SJSA1 (cell line): ENCODE data around the gene LHX3. TPM values are rescaled to one million over a fixed set of nuclear protein-coding genes. Genes with fewer than 3 reads are reported as not detected.

Experiments used
- DNase-seq, 2 experiments: peaks; one replicate each; pipeline ENCODE4 v3.0.0-alpha.2; 2015 to 2020; ENCODE audit warnings: low spot score in 2 of 2, low read depth in 1 of 2
- H3K27ac ChIP-seq: fragments of 250-450 bp; sonication (Bioruptor Pico); 2 replicates; pipeline ENCODE4 v1.5.1; 2020; ENCODE audit warnings: mild to moderate bottlenecking, moderate library complexity
- H3K27me3 ChIP-seq: fragments of 250-450 bp; sonication (Bioruptor Pico); replicated peaks from 2 replicates; pipeline ENCODE4 v1.5.1; 2020; ENCODE audit warnings: mild to moderate bottlenecking, moderate library complexity
- H3K36me3 ChIP-seq: fragments of 250-450 bp; sonication (Bioruptor Pico); 2 replicates; pipeline ENCODE4 v1.5.1; 2020; ENCODE audit warnings: mild to moderate bottlenecking
- H3K4me1 ChIP-seq: fragments of 250-450 bp; sonication (Bioruptor Pico); replicated peaks from 2 replicates; pipeline ENCODE4 v1.6.1; 2021; ENCODE audit warnings: mild to moderate bottlenecking
- H3K4me3 ChIP-seq: fragments of 250-450 bp; sonication (Bioruptor Pico); 2 replicates; pipeline ENCODE4 v1.5.1; 2020; ENCODE audit warnings: mild to moderate bottlenecking
- H3K9me3 ChIP-seq: fragments of 250-450 bp; sonication (Bioruptor Pico); replicated peaks from 2 replicates; pipeline ENCODE4 v1.5.1; 2020; ENCODE audit warnings: mild to moderate bottlenecking
- total RNA-seq: library from RNA; depleted of rRNA; stranded (reverse); fragments of >200 nt; shearing (Covaris generic); gene quantifications from 2 replicates; pipeline ENCODE4 v1.2.3, GENCODE V29; 2014

Gene LHX3
- total RNA-seq, 1 experiment from 2014 or later = not detected

DNA sequence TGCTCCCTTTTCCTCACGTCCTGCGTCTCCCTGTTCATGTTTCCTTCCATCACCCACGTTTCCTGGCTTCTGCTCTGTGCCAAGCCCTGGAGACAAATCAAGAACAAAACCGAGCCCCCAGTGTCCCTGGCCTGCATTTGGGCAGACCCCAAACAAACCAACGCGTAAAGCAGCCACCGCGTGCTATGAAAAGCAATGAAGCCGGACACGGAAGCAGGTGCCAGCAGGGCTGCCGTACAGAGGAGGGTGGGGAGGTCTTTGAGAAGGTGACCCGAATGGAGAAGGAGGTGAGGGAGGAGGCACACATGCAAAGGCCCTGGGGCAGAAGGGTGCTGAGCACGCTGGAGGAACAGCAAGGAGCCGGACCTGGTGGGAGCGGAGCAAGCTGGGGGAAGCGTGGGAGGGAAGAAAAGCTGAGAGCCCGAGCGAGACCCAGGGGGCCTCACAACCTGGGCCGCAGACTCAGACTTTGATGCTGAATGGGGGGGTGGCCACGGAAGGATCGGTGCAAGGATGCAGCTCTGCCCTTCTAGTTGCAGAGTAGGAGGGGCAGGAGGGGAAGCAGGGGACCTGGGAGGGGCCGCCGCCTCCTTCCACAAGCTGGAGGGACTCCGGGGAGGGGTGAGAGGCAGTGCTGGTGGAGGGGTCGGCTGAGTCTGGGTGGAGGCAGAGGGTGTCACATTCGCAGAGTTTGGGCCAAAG lies 42.1 kb upstream of the LHX3 start:
- H3K4me1 ChIP-seq = peaks cover 11% of the 10 kb centered on the region
- DNase-seq = no peak
- H3K36me3 ChIP-seq = 0 out of 2 replicates have a peak, but pooled peaks cover 2% of the 10 kb centered on the region
- no peak overlapping the region for H3K4me3 ChIP-seq
- no peak overlapping the region for H3K27ac ChIP-seq
- H3K27me3 ChIP-seq = 0 out of 2 replicates have a peak, but pooled peaks cover 7% of the 10 kb centered on the region
- peaks cover 3% of the 10 kb centered on the region; the same call in 1 of the 2 replicates for H3K9me3 ChIP-seq

DNA sequence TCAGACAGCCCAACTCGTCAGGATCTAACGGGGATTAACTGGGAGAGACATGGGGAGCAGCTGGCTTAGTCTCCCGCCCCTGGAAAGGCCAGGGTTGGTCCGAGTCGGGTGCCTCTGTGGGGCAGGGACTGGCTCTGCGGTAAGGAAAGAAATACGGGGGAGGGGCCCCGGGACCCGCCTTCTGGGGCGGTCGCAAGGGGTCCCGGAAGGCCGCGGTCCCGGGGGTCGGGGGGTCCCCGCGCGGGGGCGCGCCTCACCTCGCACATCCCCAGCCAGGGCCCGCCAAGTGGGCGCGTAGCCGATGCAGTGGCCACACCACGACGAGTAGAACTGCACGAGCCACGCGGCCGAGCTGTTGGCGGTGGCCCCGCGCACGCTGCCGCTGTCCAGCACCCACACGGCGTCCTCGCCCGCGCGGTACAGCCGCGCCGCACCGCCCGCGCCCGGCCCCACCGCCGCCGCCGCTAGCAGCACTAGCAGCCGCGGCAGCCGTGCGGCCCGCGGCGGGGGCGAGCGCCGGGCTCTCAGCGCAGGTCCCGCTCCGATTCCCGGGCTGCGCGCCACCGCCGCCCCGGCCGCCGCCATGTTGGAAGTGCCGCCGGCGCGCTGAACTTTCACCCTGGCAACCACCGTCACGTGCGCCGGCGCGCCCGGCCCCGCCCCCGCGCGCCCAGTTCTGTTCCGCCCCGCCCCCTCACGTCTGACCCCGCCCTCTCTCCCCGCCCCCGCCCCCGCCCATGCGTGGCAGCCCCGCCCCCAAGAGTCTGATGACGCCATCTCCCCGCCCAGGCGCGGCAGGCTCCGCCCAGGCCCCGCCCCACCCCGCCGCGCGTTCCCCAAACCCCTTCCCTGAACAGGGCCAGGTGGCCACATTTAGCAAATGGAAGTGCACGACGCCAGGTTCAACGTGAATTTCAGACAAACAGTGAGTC lies 40.6 kb upstream of the LHX3 start, which contains the start of gene QSOX2:
Gene QSOX2 (minus strand): TSS at position 594 of the 932 bp plus-strand sequence. CDS start 9 bp downstream, at position 585.
- 0 out of 2 replicates have a peak, but pooled peaks cover 2% of the 10 kb centered on the region for H3K36me3 ChIP-seq
- DNase-seq = peak; percentile 25 to 73
- no peak within 1 kb of the TSS for H3K27ac ChIP-seq
- H3K9me3 ChIP-seq = peaks cover 3% of the 10 kb centered on the region; the same call in 1 of the 2 replicates
- H3K4me1 ChIP-seq = peaks cover 11% of the 10 kb centered on the region
- H3K27me3 ChIP-seq = 0 out of 2 replicates have a peak, but pooled peaks cover 7% of the 10 kb centered on the region
- peak within 1 kb of the TSS; percentile 88 for H3K4me3 ChIP-seq

DNA sequence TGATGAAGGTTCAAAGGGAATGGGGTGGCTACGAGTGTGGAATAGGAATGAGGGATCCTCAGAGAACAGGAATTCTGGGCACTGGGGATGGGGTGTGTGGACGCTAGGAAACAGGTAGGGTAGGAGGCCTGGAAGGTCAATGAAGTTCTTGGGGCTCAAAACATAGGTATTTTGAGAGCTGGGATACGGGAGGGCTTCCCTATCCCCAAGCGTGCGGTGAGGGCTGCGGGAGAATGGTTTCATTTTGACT lies 40.0 kb upstream of the LHX3 start:
- Histone ChIP-seq H3K4me1 (peaks cover 11% of the 10 kb centered on the region), H3K4me3 (peak overlapping the region; percentile 88), H3K36me3 (0 out of 2 replicates have a peak, but pooled peaks cover 2% of the 10 kb centered on the region), H3K27me3 (0 out of 2 replicates have a peak, but pooled peaks cover 3% of the 10 kb centered on the region), H3K9me3 (peaks cover 3% of the 10 kb centered on the region; the same call in 1 of the 2 replicates), H3K27ac (no peak overlapping the region)
- DNase-seq = no peak

DNA sequence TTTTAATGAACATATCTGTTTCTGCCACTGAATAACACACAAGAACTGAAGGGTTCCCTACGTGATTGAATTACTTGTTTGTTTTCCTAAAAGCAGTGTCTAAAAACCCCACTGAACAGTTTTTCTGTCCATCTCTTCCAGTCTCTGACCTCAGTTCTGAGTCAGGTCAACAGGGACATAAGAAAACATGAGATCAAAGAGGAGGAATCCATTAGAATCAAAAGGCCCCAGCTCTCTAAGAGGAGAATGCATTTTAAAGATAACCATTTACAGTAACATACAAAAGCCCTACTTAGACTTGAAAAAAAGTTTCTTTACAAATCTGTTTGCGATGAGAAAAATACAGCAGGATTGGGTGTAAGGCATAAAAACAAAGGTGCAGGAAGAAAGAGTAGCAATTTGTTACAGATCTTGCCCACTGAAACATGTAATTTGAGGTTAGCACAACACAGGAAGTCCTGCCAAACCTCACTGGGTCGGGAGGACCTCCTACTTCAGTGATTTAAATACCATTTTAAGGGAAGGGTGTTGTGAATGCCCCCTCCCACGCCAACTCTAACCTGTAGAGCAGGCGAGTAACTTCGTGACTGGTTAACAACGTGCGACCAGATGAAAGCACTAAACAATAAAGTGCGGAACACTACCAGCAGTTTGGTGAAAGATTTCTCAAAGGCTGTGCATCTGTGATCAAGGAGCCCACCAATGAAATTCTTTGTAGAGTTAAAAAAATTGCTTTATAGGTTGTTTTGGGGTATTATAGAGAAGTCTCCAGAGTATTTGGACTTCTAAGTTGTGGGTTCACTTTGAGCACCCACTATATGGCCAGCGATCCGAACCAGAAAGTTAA lies 39.4 kb upstream of the LHX3 start:
- Histone ChIP-seq H3K36me3 (0 out of 2 replicates have a peak, but pooled peaks cover 2% of the 10 kb centered on the region), H3K4me1 (peaks cover 11% of the 10 kb centered on the region), H3K9me3 (peaks cover 3% of the 10 kb centered on the region; the same call in 1 of the 2 replicates), H3K4me3 (peak overlapping the region; percentile 88), H3K27ac (no peak overlapping the region), H3K27me3 (0 out of 2 replicates have a peak, but pooled peaks cover 3% of the 10 kb centered on the region)
- no peak for DNase-seq

DNA sequence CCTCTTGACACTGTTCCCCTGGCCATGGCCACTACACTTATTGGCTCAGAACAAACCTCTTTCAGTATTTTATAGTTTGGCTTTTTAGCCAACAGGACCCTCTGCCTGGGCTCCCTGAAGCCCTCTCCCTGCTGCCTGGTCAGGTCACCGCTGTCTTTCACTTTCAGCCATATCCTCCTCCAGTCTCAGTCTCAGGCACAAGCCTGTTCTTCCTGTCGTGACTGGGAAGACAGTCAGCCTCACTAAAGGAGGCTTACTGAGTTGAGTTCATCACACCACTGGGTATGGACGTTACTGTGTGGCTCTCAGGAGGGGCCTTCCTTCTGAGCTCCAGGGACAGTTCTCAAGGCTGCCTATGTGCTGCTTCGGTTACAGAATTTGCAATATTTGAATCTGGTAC lies 38.7 kb upstream of the LHX3 start:
- H3K36me3 ChIP-seq = 0 out of 2 replicates have a peak, but pooled peaks cover 2% of the 10 kb centered on the region
- H3K4me1 ChIP-seq = peaks cover 11% of the 10 kb centered on the region
- 0 out of 2 replicates have a peak, but pooled peaks cover 3% of the 10 kb centered on the region for H3K27me3 ChIP-seq
- no peak for DNase-seq
- H3K27ac ChIP-seq = no peak overlapping the region
- peaks cover 3% of the 10 kb centered on the region; the same call in 1 of the 2 replicates for H3K9me3 ChIP-seq
- no peak overlapping the region for H3K4me3 ChIP-seq

DNA sequence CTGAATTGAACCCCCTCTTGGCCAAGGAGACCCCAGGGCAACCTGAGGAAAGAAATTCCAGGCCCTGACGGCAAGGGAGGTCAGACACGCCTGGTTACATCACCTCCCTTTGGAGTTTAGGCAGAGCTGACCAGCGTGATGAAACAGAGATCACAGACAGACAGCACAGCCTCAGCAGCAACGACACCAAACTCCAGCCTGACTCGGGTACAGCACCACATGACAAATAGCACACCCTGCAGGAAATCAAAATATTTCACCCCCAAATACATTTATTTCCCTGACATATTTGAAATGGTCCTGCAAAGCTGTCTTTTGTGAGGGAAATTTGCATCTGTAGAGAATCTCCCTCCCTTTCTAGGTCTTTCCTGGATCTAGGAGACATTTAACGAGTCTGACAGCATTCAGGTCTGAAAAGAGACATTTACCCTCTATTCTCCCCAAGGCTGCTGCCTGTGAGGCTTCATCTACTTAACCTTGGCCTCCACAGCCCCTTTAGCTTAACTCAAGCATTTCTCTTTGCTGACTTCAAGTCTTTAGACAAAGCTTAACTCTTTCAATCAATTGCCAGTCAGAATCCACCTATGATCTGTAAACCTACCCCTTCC lies 38.1 kb upstream of the LHX3 start:
- Histone ChIP-seq H3K4me3 (no peak overlapping the region), H3K27ac (no peak overlapping the region), H3K27me3 (0 out of 2 replicates have a peak, but pooled peaks cover 3% of the 10 kb centered on the region), H3K4me1 (peaks cover 11% of the 10 kb centered on the region), H3K9me3 (peaks cover 3% of the 10 kb centered on the region; the same call in 1 of the 2 replicates), H3K36me3 (0 out of 2 replicates have a peak, but pooled peaks cover 2% of the 10 kb centered on the region)
- DNase-seq = no peak

DNA sequence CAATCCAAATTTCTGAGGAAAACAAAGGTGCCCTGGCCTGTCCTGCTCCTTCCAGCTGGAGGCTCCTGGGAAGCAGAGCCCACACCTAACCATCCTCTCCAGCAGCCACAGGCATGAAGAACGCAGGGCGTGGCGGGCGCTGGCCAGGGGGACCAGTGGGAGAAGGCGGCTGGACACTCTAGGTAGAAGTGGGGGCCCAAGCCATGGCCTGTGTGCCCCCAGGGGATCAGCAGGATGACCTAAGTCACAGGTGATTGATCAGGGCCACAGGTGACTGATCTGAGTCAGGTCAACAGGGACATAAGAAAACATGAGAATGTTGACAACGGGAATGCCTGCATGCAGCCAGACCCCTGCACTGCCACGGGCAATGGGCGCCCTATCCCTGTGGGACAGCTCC lies 37.3 kb upstream of the LHX3 start:
- no peak for DNase-seq
- Histone ChIP-seq H3K9me3 (peaks cover 3% of the 10 kb centered on the region; the same call in 1 of the 2 replicates), H3K4me1 (peaks cover 11% of the 10 kb centered on the region), H3K36me3 (0 out of 2 replicates have a peak, but pooled peaks cover 2% of the 10 kb centered on the region), H3K4me3 (no peak overlapping the region), H3K27me3 (0 out of 2 replicates have a peak, but pooled peaks cover 3% of the 10 kb centered on the region), H3K27ac (no peak overlapping the region)

DNA sequence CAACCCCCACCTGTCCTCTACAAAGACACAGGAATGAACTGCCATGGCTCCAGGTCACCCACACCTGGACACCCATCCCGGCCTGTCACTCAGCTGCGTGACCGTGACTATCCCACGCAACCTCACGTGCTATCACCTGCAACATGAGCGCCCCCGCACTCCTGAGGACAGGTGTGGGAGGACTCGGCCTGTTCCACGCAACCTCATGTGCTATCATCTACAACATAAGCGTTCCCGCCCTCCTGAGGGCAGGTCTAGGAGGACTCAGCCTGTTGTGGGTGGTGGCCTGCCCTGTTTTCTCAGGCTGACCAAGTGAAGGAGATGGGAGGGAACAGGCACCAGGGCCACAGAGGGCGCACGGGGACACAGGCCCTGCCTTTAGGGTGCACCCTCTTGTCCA lies 36.6 kb upstream of the LHX3 start:
- Histone ChIP-seq H3K4me1 (peaks cover 11% of the 10 kb centered on the region), H3K4me3 (no peak overlapping the region), H3K36me3 (0 out of 2 replicates have a peak, but pooled peaks cover 2% of the 10 kb centered on the region), H3K27ac (no peak overlapping the region), H3K27me3 (0 out of 2 replicates have a peak, but pooled peaks cover 3% of the 10 kb centered on the region), H3K9me3 (peaks cover 3% of the 10 kb centered on the region; the same call in 1 of the 2 replicates)
- no peak for DNase-seq

DNA sequence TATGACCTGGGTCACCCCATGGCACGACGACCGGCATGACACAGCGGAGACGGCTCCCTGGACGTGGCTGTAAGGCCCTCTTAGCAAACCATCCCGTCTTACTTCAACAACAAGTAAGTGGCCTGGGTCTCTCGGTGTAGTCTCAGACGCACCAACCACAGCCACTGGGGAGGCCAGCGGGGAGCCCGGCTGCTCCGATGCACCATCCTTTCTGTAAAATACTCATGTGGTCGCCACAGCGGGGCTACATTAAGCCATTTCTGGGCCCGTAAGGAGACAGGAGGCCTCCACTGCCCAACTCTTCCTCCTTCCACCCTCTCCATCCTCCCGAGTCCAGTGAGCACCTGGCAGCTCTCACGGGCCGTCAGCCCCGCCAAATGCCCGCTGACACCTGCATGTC lies 36.0 kb upstream of the LHX3 start:
- Histone ChIP-seq H3K9me3 (peaks cover 3% of the 10 kb centered on the region; the same call in 1 of the 2 replicates), H3K36me3 (0 out of 2 replicates have a peak, but pooled peaks cover 2% of the 10 kb centered on the region), H3K27me3 (0 out of 2 replicates have a peak, but pooled peaks cover under 1% of the 10 kb centered on the region), H3K4me1 (peaks cover 11% of the 10 kb centered on the region), H3K27ac (no peak overlapping the region), H3K4me3 (no peak overlapping the region)
- DNase-seq = no peak

DNA sequence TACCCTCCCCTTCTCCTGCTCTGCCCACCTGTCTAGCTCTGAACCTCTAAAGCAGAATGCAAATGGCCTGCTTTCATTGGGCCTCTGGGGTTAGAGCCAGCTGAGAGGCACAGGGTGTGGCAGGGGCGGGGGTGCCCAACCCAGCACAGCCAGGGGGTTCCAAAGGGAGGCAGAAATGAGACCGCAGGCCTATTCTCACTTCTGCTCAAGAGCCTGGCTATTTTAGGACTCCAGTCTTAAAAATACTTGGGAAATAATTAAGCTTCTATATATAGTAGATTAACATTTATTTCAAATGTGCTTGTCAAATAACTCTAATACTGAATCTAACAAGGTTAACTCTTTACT lies 35.0 kb upstream of the LHX3 start:
- Histone ChIP-seq H3K27ac (no peak overlapping the region), H3K9me3 (no peaks in the 10 kb centered on the region), H3K27me3 (no peaks in the 10 kb centered on the region), H3K4me3 (no peak overlapping the region), H3K36me3 (no peaks in the 10 kb centered on the region), H3K4me1 (peaks cover 6% of the 10 kb centered on the region)
- no peak for DNase-seq

DNA sequence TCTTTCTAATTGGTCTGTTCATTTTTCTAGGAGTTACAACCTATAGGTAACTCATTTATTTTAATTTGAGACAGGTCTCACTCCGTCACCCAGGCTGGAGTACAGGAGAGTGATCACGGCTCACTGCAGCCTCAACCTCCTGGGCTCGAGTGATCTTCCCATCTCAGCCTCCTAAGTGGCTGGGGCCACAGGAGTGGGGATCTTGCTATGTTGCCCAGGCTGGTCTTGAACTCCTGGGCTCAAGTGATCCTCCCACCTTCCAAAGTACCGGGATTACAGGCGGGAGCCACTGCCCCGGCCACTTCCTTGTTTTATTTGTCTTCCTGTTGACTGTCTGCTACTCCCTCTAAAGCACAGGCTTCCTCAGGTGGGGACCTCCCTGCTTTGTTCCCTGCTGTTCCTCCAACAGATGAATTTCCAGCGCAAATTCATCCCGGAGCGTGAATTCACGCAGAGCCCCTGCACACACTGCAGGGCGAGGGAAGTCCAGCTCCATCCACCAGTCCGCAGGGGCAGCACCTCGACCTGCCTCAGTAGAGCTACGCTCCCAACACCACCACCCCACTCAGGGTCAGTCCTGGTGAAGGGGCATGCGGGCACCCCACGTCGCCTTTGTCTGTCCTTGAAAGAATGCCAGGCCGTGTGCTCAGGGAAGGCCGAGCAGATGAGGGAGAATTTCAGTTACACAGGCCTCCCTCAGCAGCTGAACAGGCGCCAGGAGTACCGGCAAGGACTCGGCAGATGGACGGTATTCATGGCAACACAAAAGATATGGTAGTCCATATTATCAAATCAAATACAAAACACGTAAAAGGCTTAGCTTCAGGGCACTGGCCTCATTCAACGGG lies 34.4 kb upstream of the LHX3 start:
- DNase-seq = no peak
- Histone ChIP-seq H3K27me3 (no peaks in the 10 kb centered on the region), H3K9me3 (no peaks in the 10 kb centered on the region), H3K27ac (no peak overlapping the region), H3K36me3 (no peaks in the 10 kb centered on the region), H3K4me1 (peaks cover 3% of the 10 kb centered on the region), H3K4me3 (no peak overlapping the region)

DNA sequence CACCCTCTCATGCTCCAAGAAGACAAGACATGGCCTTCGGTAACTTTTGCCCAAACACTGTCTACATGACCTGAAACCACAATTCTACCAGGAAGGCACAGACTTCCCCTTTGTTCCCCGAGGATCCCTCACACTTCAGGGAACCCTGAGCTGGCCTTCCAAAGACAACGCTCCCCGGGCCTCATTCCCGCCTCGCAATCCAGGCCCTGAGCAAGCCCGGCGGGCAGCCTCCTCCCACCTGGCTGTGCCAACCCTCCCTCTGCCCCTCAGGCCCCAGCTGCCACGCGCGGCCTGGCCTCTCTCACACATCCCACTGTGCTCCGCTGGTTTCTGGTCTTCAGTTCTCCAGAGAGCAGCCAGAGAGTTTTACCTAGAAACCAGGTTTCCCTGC lies 33.4 kb upstream of the LHX3 start:
- no peak for DNase-seq
- Histone ChIP-seq H3K9me3 (no peaks in the 10 kb centered on the region), H3K4me1 (peaks cover 7% of the 10 kb centered on the region), H3K4me3 (no peak overlapping the region), H3K27ac (no peak overlapping the region), H3K27me3 (no peaks in the 10 kb centered on the region), H3K36me3 (no peaks in the 10 kb centered on the region)
